ENCODE data around the gene ZSWIM2.
A peak's percentile ranks its signal among the peaks of the same experiment; 100 is the strongest.
"Not testable (repeated sequence)": the region's sequence is repeated elsewhere in the genome, so short reads cannot be mapped to it uniquely, and the experiment has no call there.

The ZSWIM2 gene

DNA sequence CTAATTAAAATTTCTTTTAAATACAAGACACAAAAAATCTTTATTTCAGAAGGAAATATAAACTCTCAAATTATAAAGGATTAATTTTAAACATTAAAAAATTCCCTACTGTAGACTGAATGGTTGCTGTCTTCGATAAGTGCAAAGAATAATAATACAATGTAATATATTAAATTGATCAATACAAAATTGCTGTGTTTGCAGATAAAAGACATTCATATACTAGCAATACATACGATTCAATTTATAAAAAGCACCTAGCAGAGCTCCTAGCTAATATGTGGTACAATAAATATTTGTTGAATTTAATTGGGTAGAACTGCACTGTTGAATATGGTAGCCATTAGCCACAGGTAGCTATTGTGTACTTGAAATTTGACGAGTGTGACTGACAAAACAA, 6.6 kb downstream of the ZSWIM2 start:
- DNase-seq = no peak

DNA sequence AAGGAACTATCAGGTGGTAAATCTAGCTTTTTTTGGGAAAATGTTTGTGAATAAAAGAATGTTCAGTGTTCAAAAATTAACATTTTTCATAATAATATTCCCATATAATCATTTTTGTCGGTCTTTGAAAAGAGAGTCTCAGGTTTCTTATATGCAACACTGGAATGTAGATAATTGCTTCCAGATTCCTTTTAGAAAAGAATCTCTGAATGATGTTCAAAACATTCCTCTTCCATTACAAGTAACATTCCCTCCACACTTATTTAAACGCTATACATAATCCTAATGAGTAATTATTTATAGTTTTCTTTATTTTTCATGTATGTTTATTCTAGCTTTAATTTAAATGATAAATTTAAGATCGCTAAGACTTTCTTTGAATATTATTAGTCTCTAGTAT, 7.0 kb downstream of the ZSWIM2 start:
- DNase-seq = no peak

DNA sequence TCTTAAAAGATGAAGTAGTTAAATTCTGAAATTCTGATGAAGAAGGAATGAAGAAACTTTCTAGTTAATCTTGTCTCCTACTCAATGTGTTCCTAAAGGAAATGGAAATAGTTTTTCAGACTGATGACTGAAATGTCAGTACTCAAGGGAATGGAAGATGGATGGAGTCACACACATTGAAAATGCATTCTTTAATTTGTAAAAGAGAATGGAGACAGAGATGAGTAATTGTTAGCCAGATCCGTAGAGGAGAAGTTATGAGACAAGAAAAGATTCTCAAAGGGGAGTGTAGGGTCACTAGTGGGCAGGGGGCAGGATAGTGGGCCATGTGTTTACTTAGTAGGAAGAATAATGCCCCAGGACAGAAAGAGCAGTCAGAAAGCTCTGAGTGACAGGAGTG, 13.3 kb downstream of the ZSWIM2 start:
- no peak for DNase-seq

DNA sequence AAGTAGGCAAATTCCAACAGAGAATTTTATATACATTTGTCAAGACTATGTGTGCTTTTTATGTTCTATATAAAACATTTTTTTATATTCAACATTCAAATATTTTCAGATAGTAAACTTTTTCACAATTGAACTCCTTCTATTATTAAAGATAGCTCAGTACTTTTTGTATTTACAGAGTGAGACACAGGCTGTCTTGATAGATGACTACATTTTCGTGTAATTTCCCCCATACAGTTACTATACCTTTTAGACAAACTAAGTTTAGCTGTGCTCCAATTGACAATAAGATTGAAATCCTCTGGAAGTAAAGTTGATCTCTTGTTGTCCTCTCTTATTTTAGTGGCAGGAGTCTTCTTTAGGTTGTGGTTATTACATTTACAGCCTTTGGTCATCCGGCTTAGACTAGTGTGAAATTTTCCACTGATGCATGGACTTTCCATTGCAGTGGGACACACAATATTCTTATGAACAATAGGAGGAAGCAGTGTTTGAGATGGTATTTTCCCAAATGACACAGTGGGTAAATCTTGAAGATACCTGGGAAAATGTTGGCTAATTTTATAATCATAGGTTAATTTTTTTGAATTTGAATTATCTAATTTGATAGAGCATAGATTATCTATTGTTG, 21.0 kb downstream of the ZSWIM2 start:
- no peak for DNase-seq

DNA sequence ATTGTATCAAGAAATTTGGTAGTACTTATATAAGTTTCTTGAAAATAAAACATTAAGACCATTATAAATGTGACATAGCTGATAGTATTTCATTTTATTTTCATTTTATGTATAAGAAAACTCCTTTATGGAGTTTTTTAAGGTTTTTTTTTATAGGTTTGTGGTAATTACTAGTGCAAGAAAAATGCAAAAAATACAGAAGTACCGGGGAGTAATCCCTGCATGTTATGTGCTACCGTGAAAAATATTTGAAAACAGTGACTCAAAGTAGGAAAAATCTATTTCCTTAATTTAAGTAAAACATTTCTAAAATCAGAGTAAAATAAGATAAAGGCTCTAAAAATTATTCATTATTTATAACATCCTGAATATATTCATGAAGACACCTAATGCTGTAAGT, 21.6 kb downstream of the ZSWIM2 start:
- no peak for DNase-seq

DNA sequence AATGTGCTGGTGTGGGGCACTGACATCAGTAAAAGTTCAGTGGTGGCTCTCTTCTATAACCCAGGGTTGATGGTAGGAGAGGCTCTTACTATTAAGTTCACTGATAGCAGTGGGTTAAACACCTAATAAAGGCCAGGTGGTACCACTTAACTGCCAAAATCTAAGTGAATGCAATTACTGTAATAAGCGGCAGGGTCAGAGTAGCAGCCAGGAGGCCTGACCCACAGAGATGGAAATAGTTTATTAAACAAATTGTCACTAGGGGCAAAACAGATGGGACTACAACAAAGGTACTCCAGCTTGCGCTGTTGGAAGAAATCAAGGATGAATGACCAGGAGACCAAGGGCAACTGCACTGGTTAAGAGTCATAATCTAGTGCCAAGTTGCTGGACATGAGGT, 26.6 kb downstream of the ZSWIM2 start:
- peak; percentile 55 to 87 for DNase-seq

DNA sequence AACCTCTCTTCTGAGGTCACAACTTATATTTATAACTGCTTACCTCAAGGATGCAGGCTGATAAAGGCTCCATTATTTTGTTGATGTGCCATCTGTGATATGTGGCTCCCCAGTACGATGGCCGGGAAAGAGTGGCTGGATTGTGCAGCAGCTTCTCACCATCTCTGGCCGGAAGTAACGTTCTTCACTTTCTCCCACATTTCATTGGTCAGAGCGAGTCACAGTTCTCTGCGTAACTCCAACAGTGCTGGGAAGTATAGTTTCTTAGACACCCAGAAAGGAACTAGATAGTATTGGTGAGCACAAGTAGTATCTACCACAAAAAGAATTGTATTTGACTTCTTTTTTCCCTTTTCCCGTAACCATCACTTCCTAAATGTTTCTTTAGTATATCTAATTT, 28.7 kb downstream of the ZSWIM2 start:
- no peak for DNase-seq

DNA sequence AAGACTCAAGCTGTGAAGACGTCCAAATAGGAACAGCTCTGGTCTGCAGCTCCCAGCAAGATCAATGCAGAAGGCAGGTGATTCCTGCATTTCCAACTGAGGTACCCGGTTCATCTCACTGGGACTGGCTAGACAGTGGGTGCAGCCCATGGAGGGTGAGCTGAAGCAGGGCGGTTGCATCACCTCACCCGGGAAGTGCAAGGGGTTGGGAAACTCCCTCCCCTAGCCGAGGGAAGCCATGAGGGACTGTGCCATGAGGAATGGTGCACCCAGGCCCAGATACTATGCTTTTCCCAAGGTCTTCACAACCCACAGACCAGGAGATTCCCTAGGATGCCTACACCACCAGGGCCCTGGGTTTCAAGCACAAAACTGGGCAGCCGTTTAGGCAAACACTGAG, 37.2 kb downstream of the ZSWIM2 start:
- not testable (repeated sequence) for DNase-seq

DNA sequence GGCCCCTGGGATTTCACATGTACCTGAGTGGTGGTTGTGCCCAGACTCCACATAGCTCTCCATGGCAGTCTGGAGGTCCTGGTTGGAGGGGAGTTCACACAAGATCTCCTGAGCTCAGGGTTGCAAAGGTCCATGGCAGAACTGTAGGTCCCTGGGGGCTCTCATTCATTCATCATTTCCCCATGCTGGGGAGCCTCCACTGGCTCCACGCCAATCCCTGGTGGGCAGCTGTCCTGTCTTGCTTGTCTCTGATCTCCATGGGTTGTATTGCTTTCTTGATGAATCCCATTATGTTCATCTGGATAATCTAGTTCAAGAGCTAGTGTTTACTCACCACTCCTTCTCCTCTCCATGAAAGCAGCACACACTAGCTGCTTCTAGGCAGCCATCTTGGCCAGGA, 42.4 kb downstream of the ZSWIM2 start:
- peak in 1 of 2 experiments; percentile 7 for DNase-seq

DNA sequence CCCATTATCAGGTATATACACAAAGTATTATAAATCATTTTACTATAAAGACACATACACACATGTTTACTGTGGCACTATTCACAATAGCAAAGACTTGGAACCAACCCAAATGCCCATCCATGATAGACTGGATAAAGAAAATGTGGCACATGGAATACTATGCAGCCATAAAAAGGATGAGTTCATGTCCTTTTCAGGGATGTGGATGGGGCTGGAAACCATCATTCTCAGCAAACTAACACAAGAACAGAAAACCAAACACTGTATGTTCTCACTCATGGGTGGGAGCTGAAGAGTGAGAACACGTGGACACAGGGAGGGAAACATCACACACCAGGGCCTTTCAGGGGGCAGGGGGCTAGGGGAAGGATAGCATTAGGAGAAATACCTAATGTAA, 50.4 kb downstream of the ZSWIM2 start:
- DNase-seq = not testable (repeated sequence)

DNA sequence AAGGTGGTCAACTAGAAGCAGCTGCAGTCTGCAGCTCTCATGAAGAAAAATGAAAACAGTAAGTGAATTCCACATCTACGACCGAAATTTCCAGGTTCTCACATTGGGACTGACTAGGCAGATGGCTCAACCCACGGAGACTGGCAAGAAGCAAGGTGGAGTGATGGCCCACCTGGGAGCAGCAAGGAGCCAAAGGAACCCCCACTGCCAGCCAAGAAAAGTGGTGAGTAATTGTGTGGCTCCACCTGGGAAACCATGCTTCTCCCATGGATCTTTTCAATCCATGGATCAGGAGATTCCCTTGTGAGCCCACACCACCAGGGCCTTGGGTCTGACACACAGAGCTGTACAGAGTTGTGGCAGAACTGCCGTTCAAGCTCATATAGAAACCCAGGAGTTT, 64.0 kb downstream of the ZSWIM2 start:
- DNase-seq = no peak

DNA sequence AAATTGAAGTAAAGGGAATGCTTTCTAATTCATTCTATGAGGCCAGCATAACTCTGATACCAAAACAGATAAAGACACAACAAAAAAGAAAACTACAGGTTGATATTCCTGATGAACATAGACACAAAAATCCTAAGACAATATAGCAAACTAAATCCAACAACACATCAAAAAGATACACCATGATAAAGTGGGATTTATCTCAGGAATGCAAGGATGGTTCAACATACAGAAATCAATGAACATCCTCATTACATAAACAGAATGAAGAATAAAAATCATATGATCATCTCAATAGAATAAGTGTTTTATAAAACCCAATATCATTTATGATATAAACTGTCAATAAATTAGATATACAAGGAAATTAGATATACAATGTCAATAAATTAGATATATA, 65.7 kb downstream of the ZSWIM2 start:
- no peak for DNase-seq

DNA sequence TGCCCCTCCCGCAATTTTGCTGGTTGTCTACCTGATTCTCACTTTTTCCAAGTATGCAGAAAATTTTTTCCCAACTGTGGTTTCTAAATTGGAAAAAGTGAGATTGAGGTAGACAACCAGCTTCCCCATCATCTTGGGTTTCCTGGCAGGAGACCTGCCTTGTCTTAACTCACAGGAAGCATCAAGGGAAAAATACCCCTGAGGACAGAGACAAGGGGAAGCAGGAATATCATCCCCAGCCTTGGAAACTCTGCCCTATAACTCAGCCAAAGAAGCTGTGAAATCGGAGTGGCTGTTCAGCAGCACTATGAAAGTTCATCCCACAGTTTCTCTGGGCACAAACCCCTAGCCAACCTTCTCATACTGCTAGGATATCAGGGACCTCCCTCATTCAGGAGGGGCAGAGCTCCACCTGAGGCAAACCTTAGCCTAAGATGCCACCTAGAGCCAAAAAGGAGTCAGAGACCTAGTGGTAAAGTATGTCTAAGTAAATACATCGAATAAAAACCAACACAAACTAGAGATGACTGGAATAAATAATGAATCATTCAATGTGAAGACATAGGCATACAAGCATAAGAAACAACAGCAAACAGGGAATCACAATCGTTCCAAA, 68.2 kb downstream of the ZSWIM2 start:
- peak in 1 of 2 experiments; percentile 41 for DNase-seq
